NCI-H1417 treated with DMSO at 0.1 percent for 48 hours (cell line): Measurements from ENCODE around the gene FOXP1.

Source experiments
- DNase-seq: peaks from one replicate; lab custom pipeline; 2025; lab: John Stamatoyannopoulos, UW

The FOXP1 gene

DNA sequence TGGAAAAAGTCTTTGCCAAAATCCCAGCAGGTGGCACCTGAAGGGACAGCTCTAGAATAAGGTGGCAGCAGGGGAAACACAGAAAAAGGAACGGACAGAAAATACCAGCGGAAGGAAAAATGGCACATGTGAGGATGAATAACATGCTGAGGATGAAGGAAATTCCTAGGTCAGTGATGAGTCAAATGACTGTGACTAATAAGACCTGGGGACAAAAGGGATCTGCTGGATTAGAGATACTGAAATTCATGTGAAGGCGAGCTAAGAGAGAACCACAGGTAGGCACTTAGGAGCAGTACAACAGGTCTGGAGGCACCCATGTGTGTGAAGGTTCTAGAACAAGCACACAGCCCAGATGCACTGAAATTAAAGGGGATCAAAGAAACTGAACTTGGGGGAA, 482.5 kb downstream of the FOXP1 start:
- no peak for DNase-seq

DNA sequence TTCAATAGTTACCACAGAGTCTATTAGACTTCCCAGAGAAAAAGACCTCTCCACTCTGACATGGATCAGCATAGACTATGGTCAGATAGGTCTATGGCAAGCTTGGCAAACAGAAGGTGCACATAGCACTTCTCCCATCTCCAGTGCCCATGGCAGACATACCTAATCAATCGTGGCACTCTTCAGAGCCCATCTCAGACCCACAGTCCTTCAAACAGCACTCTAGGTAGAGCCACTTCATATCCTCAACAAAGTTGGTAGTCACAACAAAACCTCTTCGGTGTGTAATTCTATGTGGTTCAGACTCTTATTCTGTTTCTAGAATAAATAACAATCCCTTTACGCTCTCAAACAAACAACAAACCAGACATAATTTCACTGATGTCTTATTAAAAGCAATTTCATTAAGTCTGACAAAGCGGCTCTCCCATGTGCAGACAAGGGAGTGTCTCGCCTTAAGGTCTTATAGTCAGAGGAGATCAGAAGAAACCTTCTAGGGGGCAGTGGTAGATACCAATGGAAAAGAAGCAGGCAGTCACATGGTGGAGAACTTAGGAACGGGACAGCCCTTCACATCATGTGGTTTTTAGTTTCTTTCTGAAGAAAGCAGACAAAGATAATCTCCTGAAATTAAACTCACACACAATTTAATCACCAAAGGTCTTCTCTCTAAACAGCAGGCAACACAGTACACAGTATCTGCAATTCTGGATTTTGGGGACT, 483.4 kb downstream of the FOXP1 start:
- no peak for DNase-seq

DNA sequence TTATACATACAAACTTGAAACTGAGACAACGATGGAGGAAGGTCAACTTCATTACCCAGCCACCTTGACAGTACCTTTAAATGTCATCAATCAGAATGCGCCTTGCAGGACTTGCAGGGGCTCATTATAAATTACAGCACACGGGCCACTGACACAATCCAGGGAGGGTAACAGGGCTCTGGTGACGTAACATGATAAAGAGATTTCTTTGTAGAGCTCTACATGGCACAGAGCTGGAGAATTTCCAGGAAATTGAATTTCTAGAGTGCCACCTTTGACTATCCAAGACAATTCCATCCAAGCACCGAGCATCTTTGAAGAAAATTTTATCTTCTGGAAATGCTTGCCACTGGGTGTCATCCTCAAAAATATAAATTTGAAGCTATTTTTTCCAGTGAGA, 486.0 kb downstream of the FOXP1 start:
- no peak for DNase-seq

DNA sequence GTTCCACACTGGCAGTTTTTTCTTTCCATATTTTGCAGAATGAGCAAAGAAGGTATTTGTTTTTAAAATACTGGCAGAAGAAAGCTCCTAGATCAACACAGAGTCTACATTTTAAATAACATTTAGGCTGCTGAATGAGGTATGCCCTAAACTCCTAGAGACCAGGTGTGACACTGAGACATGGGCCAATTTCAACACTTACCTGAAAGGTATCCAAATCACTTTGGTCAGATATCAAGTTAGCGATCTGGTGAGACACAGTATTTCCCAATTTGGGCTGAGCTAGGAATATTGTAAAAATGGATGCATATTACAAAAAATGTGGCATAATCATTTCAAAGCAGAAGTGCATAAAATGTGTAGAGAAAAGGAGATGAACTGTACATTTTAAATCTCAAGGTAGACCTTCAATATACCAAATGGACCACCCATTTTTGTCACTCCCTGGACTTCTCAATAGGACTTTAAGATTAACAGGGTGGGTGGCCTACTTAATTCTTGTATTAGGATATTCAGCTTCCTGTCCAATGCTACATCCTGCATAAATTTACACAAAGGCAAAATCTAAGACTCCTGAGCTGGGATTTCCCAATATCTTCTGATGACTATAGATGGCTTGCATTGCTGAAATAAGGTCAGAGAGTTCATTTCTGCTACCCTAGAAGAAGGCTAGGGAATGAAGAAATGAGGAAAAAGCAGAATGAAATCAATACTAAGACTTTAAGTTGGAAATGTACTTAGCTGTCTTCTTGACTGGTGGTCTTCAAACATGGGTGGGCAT, 487.8 kb downstream of the FOXP1 start:
- DNase-seq = no peak

DNA sequence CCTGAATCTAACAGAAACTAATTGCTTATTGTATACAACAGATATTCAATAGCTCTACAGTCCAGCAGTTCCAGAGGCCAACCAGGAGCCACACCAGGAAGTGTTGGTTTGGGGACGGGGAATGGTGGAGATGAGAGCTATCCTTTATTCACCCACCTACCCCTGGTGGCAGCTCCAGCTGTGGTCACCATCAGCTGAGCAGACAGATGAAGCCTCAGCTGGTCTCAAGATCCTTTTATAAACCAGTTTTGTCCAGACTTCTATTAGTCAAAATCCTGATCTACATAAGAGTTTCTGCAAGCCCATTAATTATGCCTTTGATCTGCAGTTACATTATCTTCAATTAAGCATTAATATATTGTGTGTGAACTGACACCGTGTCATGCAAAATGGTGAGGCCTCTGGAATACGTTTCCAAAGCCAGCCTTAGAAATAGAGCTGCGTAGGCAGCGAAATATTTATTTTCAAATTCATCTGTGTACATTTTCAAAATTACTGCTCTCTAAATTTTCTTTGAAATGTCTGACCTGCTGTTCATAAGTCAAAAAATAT, 488.8 kb downstream of the FOXP1 start:
- no peak for DNase-seq

DNA sequence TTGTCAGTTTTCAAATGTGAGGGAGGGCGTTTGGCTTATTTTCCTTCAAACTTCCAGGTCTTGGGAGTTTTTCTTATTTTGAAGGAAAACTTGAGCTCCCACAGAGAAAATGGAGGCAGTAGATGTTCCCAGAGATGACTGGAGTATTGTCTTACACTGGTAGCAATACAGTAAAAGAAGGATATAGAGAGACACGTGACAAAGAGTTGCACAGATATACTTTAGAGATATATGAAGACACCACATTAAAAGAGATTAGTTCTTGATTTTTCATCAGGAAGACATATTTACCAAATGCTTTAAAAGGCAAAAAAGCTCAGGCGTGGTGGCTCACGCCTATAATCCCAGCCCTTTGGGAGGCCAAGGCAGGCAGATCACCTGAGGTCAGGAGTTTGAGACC, 490.9 kb downstream of the FOXP1 start:
- no peak for DNase-seq

DNA sequence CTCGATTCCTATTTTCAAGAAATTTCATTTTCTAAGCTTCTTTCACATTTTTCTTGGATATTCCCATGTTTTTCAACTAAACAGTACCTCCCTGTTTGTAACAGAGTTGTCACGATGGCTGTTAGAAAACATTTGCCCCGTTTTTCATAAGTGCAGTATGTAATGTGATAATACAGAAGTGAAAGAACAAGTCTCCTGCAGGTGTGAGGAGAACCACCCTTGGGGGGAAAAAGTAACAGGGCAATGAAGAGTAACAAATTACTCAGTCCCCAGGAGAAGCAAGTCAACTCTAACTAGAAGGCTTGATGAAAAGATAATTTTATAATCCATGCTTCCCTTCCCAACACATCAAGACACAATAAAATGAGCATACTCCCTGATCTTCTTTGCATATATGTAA, 493.3 kb downstream of the FOXP1 start:
- no peak for DNase-seq

DNA sequence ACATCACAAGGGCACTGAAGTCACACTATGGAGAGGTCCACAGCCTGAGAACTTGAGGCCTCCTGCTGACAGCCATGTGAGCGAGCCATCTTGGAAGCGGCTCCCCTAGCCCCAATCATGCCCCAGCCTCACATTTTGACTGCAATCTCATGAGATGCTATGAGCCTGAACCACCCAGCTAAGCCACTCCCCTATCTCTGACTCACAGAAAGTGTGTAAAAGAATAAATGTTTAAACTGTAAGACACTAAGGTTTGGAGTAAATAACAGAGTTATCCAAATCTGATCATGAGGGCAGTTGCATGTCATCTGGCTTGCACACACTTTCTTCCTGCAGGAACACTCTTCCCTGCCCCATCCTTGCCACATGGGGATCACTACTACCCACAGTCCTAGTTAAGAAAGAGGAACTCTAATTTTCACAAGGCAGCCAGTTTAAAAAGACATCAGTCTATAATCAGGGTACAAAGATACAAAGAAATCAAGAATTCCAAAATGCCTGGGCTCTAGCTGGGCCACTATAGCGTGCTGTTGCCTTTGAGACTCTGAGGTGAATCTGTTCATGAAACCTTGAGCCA, 494.2 kb downstream of the FOXP1 start:
- no peak for DNase-seq

DNA sequence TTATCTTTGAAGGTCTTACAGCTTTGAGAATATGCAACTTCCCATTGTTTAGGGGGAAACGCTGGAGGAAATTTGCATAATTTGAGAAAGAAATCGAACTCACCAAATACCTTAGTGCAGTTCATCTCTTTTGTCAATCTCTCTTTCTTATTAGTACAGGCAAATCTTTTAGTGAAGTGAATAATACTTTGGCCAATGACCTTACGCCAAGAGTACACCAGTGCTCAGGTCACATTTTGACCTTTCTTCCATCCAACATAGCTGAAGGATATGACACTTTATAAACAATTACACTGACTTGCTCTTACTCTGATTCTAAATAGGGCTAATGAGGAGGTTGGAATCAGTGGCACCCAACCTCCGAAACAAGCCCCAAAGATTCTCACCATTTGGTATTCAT, 494.8 kb downstream of the FOXP1 start:
- DNase-seq = no peak

DNA sequence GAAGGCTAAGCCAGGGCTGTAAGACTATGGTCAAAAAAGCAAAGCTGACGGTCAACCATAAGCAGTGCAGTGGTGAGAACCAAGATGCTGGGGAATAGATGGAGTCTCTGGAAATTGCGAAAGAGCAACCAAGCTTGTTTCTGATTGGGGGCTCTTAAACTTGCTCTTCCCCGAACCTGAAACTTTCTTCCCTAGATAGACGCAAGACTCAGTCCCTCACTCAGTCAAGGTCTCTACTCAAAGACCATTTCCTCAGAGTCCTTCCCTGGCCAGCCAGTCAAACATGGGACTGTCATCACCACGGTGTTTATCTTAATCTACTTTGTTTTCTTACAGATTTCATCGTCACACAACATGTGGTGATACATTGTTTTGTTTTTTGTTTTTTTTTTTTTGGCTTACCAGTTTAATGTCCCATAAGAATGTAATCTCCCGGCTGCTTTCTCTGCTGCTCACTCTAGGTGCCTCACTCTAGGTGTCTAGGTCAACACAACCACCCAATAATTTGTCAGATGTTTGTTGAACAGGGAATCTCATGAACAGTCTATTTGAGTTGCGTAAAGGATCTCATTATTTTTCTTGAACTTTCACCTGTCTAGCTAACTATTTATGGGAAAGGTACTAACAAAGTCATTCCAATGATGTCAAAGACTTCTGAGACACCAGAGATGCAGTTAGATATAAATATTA, 495.4 kb downstream of the FOXP1 start:
- no peak for DNase-seq

DNA sequence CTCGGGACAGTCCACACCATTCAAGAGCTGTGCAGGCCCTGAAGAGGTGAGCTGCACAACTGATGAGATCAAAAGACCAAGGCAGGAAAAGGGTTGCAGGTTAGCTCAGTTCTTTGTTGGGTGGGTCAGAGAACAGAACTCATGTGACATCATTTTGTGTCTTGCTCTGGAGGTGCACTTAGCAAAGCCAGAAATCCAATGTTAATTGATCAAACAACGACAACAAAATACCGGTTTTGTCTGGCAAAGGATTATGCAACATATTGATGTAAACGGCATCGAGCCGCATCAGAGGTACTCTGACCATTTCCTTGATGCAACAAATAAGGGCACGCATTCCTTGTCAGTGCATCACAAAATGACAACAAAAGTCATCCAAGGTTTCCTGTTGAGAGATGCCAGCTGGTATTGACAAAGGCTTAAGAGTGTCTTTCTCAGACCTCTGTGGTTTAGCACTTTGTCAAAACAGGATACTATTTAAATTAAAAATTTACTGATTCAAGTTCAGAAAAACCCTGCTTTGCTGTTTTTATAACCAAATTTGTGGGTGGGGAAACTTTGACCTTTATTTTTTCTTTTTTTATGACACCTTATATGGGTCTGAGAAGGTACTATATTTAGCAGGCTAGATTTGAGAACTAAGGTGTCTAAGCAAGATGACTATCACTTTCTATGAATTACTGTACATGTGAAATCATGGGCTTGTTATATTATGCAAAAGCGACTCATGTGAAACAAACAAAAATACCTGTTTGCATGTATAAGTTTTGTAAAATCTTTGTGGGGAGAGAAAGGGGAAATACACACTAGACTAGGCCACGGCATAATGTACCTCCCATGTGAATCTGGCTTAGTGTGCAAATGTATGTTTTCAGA, 496.1 kb downstream of the FOXP1 start:
- DNase-seq = no peak

DNA sequence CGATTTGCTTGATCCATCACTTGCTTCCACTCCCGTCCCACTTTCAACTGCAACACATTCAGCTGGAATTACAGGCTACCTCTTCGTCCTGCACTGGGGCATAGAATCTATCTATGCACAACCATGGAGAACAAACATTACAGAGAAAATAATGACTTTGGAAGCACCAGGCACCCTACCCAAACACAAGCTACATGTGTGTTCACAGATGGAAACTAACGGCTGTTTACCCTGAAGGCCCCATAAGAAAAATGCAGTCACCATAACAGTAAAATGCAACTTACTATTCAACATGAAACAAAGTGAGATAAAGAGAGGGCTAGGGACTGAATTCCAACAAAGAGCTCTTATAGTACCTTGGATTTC, 496.8 kb downstream of the FOXP1 start:
- no peak for DNase-seq

DNA sequence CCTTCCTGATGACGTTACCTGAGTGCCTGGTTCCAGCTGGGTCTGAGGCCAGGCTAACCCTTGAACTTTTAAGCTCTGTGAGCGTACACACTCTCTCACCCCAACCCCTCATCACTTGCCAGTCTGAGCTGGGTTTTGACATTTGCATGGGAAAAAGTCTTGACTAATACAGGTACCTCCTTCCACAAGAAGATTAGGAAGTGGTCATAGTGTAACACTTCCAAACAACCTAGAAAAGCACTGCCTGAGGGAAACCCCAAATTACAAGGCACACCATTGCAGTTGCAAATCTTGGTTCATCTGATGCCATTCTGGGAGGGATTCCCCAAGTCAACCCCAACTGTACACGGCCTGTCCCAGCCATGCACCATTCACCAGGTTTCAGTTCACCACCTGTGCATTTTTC, 499.8 kb downstream of the FOXP1 start:
- DNase-seq = no peak

DNA sequence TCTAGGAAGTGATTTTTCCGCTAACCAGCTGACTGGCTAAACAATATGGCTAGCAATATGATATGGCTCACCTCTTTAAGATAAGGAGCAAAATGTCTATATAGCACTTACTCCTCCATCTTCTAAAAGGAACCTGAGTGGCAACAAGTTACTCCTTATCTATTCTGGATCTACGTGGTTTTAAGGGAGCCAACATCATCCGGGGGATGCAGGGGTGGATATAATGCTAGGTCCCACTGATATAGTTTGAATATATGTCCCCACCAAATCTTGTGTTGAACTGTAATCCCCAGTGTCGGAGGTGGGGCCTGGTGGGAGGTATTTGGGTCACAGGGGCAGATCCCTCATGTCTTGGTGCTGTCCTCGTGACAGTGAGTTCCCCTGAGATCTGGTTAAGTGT, 500.7 kb downstream of the FOXP1 start:
- no peak for DNase-seq

DNA sequence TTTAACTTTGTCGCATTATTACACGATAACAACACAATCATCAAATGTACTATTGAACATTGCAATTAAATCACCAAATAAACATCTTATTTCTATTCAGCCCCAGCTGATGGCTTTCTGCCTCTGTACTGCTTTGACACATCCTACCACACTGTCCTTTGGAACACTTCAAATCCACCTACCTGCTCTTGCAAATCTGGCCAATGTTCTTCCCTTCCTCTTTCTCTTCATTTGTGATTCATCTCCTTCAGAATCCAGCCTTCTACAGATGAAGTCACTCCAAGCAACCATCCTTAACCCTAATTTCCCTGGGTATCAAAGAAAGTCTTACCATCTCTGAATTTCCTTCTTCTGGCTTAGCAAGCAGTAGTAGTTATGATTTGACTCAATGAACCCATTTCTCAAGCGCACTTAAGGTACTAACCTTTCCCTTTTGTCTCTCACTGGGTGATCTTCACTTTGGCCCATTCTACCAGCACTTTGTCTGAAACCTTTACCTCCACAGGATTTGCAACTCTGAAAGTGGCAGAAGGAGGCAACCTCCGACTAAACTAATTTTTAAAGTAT, 502.9 kb downstream of the FOXP1 start:
- no peak for DNase-seq

DNA sequence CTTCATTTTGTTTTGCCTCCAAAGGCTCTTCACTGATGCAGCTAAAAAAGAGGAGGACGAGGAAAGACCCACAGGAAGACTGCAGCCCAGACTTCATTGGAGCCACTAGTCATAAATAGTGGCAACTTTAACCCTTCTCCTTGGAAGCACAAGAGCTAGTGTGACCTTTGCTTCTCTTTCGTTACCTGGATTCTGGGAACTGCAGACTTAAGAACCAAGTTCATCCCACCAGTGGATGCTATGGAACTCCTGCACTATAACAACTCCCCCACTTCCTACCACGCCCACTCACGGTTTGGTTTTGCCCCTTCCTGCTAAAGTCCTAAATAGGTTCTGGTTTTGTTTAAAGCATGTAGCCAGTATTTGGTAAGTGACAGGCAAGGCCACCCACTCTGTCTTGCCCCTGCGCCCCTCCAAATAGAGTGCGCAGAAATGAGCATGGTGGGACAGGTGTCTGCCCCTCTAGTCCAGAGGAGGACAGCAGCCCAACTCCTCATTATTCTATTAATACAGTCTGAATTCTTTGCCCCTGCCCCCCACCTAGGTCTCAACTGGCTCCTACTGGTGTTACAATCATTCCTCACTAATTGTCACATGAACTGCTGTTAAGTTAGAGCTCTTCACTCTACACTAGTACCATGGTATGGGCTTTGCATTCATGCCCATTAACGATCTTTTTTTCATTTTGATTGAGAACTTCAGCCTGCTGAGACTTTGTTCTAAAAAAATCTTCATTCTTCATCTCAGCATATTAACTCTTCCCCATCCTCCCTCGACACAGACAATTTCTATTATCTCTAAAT, 504.6 kb downstream of the FOXP1 start:
- no peak for DNase-seq

DNA sequence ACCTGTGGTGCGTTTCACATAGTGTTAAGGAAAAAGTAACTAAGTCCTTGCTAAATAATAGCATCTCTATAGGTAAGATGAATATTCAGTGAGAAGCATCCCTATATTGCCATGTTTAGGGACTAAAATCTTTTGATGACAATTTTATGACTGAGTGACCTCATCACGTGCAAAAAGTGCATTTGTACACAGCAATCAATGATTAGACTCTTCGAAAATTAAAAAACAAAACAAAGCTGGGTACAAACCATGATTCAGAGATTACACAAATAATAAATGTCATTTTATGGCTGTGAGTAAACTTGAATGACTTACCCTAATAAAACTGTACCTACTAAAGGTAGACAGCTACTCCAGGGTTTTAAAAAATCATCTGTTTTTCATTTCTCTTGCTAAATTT, 505.3 kb downstream of the FOXP1 start:
- DNase-seq = no peak

DNA sequence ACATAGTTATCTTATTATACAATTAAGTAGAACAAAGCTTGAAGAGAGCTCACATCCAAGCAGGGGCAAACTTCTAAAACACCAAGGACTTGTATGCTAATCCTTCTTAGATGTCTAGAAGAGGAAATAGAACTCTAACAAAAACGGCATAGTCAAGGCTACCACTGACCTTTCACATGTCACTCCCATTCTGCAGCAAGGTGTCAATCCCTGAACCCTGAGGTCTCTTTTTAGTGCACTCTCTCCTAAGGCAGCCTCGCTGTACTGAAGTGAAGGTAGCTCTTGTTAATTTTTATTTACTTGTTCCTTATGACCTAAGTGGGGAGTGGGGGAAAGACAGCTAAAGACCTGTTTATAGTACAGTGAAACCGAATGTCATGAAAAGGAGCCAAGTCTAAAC, 506.5 kb downstream of the FOXP1 start:
- no peak for DNase-seq

DNA sequence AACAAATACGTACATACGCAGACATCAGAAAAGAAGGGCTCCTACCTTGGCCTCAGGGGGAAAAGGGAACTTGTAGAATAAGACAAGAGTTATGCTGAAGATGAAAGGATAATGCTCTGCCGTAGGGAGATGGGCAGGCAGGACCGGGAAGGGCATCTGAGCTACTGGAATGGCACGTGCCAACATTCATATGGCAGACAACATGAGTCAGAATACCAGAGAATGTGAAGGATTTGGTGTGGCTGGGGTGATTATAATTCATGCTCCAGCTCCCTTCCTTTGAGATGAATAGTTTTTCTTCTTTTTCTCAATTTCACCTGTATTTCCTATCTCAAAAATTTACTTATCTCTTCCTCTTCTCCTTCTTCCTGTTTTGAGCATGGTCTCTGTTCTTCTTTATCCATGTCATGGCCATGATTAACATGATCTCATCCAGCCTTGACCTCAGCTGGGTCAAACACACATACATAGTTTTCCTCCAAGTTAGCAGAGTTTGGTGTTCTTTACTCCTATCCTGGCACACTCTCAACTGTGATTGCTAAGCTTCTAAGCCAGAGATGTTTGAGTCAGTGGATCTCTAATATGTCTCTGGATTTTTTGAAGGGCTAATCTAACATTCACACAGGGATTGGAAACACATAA, 507.0 kb downstream of the FOXP1 start:
- no peak for DNase-seq

DNA sequence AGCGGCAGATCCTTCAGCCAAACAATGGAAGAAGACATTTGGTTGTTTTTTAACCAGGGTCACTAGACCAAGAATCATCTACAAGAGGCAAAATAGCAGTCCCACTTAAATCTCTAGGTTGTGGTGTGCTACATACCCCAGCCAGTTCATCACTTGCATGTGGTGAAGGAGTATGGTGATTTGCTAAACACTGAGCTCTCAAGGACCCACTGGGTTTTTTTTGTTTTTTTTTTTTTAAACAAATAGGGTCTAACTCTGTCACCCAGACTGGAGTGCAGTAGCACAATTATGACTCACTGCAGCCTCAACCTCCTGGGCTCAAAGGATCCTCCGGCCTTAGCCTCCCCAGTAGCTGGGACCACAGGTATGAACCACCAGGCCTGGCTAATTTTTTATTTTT, 508.0 kb downstream of the FOXP1 start:
- no peak for DNase-seq
